ENCODE data around the gene RABGAP1L.
"Not testable (repeated sequence)": the region's sequence is repeated elsewhere in the genome, so short reads cannot be mapped to it uniquely, and the experiment has no call there.

RABGAP1L gene

DNA sequence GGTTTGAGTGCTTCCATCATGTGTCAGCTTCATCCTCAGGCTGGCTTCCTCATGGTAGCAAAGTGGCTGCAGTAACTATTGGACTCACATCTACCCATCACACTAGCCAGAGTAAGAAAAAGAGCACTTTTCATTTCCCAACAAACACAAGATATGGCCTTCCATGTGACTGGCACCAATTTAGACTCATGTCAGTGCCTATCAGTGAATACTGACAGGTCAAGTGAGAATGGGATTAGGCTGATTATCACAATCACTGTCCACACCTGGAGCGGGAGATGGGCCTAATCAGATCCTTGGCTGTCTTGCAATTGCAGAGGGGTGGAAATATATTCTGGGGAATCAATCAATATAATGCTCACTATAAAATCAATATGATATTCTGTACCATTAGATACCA lies 2.9 kb upstream of the RABGAP1L start:
- DNase-seq: no peak

GRCh38 chr1:174157157-174157806 lies 2.0 kb upstream of the RABGAP1L start:
- no peak for DNase-seq

DNA sequence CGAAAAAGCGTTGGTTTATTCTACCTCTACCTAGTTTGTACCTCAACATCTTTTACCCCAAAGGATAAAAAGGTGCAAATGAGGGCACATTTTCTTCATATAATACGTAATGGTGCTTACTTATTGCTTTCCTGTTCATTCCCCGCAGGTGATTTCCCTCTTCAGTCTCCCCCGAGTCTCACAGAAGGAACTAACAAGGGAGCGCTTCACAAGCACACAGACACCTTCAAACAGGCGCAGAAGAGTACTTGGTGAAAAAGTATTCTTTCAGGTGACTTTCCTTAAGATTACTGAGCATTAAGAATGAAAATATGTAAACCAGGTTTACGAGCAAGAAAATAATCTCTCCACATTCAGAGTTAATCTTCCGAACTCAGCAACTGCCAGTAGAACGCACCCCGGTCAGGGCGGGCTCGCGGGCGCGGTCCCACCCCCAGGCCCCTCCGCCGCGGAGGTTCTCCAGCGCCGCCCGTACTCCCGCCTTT lies 511 bp upstream of the RABGAP1L start:
- no peak for DNase-seq

DNA sequence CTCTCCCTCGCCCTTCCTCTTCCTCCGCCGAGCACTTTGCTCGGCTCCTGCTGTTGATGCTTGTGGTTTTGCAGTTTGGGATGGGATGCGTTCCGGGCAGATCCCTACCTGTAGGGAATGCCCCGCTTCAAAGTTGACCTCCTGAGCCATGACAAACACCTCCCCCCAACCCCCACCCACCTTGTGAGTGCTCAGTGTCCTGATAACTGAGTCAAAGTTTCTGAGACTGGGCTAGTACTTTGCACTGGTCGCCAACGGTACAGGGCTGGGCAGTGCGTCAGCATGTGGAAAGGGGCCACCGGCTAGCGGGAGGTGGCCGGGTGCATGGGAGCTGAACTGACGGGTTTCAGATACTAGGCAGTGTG lies 771 bp downstream of the RABGAP1L start:
- no peak for DNase-seq

- no peak for DNase-seq
These were observed 1.3 kb downstream of the RABGAP1L start for GRCh38 chr1:174160603-174161002.

- DNase-seq: no peak
These were observed 2.5 kb downstream of the RABGAP1L start for GRCh38 chr1:174161813-174162212.

DNA sequence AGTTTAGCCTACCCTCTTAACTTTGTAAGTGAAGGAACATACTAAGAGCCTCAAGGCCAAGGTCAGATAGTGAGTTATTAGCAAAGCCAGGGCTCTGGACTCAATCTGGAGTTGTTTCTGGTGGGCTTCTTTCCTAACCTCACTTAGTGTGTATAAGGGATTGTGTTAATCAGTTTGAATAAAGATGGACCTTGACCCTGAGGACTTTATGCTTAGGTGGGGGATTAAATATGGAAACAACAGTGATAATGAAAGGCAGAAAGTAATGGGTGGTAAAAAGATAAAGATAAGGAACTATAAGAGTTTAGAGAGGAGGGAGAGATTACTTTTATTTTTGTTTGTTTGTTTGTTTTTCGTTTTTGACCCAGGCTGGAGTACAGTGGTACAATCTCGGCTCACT lies 5.5 kb downstream of the RABGAP1L start:
- DNase-seq: no peak

- no peak for DNase-seq
These were observed 6.3 kb downstream of the RABGAP1L start for GRCh38 chr1:174165471-174166137.

DNA sequence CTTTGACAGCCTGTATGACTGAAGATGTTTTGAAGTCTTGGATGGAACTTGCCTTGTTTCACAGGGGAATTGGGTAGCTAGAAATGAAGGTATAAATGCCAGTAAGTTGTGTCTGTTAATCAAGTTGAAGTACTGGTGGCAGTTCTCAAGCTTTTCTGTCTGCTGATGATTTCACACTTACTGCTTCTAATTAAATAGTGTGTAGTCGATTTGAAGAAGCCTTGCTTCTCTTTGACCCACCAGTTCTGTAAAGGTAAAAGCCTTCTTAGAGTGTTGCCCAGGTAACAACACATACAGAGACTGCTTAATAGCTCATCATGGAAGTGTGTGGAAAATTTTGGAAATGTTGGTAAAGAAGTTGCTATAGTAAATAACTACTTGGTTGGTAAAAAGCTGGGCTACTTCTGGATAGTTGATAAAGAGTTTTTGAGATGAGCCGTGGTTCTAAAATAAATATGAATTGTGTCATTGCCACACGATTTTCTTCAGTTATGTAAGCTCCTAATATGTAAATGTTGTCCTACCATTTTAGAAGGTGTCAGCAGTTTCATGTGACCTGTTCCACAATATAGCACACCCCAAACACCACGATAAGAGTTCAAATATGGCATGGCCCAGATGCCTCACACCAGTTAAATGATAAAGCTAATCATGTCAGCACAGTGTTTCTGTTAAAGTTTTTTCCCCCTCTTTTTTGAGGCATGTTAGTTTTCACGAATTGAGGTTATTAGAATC lies 7.4 kb downstream of the RABGAP1L start:
- no peak for DNase-seq

GRCh38 chr1:174167265-174167803 lies 8.0 kb downstream of the RABGAP1L start:
- DNase-seq: no peak

GRCh38 chr1:174169342-174169741 lies 10.0 kb downstream of the RABGAP1L start:
- no peak for DNase-seq

- no peak for DNase-seq
These were observed 11.8 kb downstream of the RABGAP1L start for GRCh38 chr1:174171073-174171472.

GRCh38 chr1:174174461-174175329 lies 15.4 kb downstream of the RABGAP1L start:
- no peak for DNase-seq

DNA sequence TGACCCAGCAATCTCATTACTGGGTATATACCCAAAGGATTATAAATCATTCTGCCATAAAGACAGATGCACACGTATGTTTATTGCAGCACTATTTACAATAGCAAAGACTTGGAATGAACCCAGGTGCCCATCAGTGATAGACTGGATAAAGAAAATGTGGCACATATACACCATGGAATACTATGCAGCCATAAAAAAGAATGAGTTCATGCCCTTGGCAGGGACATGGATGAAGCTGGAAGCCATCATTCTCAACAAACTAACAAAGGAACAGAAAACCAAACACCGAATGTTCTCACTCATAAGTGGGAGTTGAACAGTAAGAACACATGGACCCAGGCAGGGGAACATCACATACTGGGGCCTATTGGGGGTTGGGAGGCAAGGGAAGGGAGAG lies 19.1 kb downstream of the RABGAP1L start:
- DNase-seq: not testable (repeated sequence)

DNA sequence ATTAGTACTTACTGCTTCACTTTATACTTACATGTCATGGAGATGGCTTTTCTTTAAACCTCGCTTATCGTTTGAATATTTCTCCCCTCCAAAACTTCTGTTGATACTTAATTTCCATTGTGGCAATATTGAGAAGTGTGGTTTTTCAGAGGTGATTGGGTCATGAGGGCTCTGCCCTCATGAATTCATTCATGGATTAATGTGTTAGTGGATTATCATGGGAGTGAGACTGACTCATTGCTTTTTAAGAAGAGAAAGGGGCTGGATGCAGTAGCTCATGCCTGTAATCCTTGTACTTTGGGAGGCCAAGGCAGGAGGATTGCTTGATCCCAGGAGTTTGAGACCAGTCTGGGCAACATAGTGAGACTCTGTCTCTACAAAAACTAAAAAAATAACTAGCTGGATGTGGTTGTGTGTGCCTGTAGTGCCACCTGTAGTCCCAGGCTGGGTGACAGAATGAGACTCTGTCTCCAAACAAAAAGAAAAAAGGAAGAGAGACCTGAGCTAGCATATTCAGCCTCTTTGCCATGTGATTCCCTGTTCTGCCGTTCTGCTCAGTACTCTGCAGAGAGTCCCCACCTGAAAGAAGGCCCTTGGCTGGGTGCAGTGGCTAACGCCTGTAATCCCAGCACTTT lies 30.2 kb downstream of the RABGAP1L start:
- no peak for DNase-seq

GRCh38 chr1:174190691-174191199 lies 31.4 kb downstream of the RABGAP1L start:
- no peak for DNase-seq

GRCh38 chr1:174191349-174191862 lies 32.1 kb downstream of the RABGAP1L start:
- no peak for DNase-seq

DNA sequence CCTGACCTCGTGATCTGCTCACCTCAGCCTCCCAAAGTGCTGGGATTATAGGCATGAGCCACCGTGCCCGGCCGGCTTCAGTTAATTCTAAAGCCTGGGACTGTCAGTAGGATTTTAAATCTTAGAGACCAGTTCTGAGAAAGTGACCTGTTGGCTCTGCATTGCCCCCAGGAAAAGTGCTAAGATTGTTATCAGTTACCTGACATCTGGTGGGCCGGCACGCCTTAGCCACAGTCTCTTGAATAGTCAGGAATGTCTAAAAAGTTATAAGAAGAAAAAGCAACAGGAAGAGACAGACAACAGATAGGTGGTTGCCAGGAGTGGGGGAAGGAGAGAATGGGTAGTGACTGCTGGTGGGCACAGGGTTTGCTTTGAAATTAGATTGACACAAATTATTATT lies 35.1 kb downstream of the RABGAP1L start:
- no peak for DNase-seq

DNA sequence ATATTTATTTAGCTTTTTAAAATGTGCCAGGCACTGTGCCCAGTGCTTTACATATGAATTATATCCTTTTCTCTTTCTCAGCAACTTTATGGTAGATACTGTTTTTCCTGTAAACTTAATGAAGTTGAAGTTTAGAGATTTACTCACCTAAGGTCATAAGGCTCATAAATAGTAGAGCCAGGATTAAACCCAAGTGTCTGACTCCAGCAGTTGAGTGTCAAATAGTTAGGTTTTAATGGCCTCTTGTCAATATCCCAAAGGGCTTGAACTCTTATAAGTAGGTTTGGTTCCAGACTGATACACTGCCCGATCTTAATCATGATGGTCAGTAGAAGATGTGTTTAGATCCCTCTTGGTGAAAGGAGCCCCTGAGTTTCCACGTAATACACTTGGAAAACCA lies 37.8 kb downstream of the RABGAP1L start:
- no peak for DNase-seq

- DNase-seq: no peak
These were observed 38.2 kb downstream of the RABGAP1L start for GRCh38 chr1:174197547-174197946.

GRCh38 chr1:174198202-174198601 lies 38.9 kb downstream of the RABGAP1L start:
- DNase-seq: no peak

GRCh38 chr1:174200746-174201145 lies 41.4 kb downstream of the RABGAP1L start:
- DNase-seq: no peak
